Hepatocyte (in vitro differentiated cells): ENCODE results near the gene ABR. TPM values are rescaled to one million over a fixed set of nuclear protein-coding genes. Genes with fewer than 3 reads are reported as not detected.

Experiments used
- DNase-seq: peaks from one replicate; pipeline ENCODE4 v3.0.0-alpha.2; 2016; ENCODE audit warnings: low spot score
- H2AFZ ChIP-seq: fragments of 200-600 bp; sonication (generic); 2 replicates; pipeline ENCODE4 v1.6.0; 2016; ENCODE audit warnings: antibody characterized with exemption, mild to moderate bottlenecking
- H3K27ac ChIP-seq: fragments of 200-600 bp; sonication (generic); 2 replicates; pipeline ENCODE4 v1.5.1; 2016; ENCODE audit warnings: mild to moderate bottlenecking
- H3K27me3 ChIP-seq: fragments of 200-600 bp; sonication (generic); 2 replicates; pipeline ENCODE4 v1.6.1; 2016
- H3K36me3 ChIP-seq: fragments of 200-600 bp; sonication (generic); replicated peaks from 2 replicates; pipeline ENCODE4 v1.5.1; 2016; ENCODE audit warnings: low read depth; ENCODE audit not compliant: insufficient read depth
- H3K4me1 ChIP-seq: fragments of 200-600 bp; sonication (generic); 2 replicates; pipeline ENCODE4 v1.5.1; 2016; ENCODE audit warnings: mild to moderate bottlenecking, moderate library complexity; ENCODE audit not compliant: insufficient read depth
- H3K4me2 ChIP-seq: fragments of 200-600 bp; sonication (generic); 2 replicates; pipeline ENCODE4 v1.6.0; 2016
- H3K4me3 ChIP-seq: fragments of 200-600 bp; sonication (generic); 2 replicates; pipeline ENCODE4 v1.5.1; 2016; ENCODE audit warnings: mild to moderate bottlenecking
- H3K79me2 ChIP-seq: fragments of 200-600 bp; sonication (generic); 2 replicates; pipeline ENCODE4 v1.6.0; 2017; ENCODE audit warnings: mild to moderate bottlenecking
- H3K9me2 ChIP-seq: fragments of 200-600 bp; sonication (generic); replicated peaks from 2 replicates; pipeline ENCODE4 v1.6.0; 2017; ENCODE audit warnings: mild to moderate bottlenecking; ENCODE audit not compliant: insufficient read depth
- H3K9me3 ChIP-seq: fragments of 200-600 bp; sonication (generic); 2 replicates; pipeline ENCODE4 v1.5.1; 2016; ENCODE audit warnings: low read depth, mild to moderate bottlenecking
- H4K20me1 ChIP-seq: fragments of 200-600 bp; sonication (generic); 2 replicates; pipeline ENCODE4 v1.6.0; 2016; ENCODE audit warnings: mild to moderate bottlenecking; ENCODE audit not compliant: insufficient read depth, poor library complexity, severe bottlenecking
- EZH2 ChIP-seq: fragments of 200-600 bp; sonication (generic); IDR thresholded peaks from 2 replicates; pipeline ENCODE4 v1.6.1; 2016; ENCODE audit warnings: antibody characterized with exemption, mild to moderate bottlenecking, borderline replicate concordance
- EZH2phosphoT487 ChIP-seq: fragments of 200-600 bp; sonication (generic); IDR thresholded peaks from one replicate; pipeline ENCODE4 v1.6.1; 2018; ENCODE audit warnings: antibody characterized with exemption, mild to moderate bottlenecking, low read depth, moderate library complexity; ENCODE audit not compliant: unreplicated experiment, severe bottlenecking
- WGBS: methylation state at CpG from one replicate; pipeline ENCODE4 v1.1.6; 2016; ENCODE audit warnings: low lambda C conversion rate; ENCODE audit errors: missing lambda C conversion rate; 5-methylcytosine and 5-hydroxymethylcytosine counted together
- microRNA-seq: library from miRNA; unstranded; fragments of <30 nt; microRNA quantifications from one replicate; pipeline ENCODE4, GENCODE V29; 2017
- polyA plus RNA-seq: library from polyadenylated mRNA; unstranded; fragments of >200 nt; fragmentation: Nextera tagmentation; extraction: Ambion mirVana; gene quantifications from 2 replicates; pipeline ENCODE4 v1.2.1, GENCODE V29; 2016
- small RNA-seq: library from RNA; depleted of rRNA; stranded (forward); fragments of <200 nt; gene quantifications from one replicate; pipeline ENCODE3, GENCODE V24; 2014
- total RNA-seq: library from RNA; depleted of rRNA; stranded (reverse); fragments of >200 nt; gene quantifications from 2 replicates; pipeline ENCODE4 v1.2.3, GENCODE V29; 2014
- TF ChIP-seq, protein P1 (sequence below): fragments of 200-600 bp; sonication (generic); IDR thresholded peaks from 2 replicates; pipeline ENCODE4 v1.5.1; 2016; ENCODE audit warnings: antibody characterized with exemption, mild to moderate bottlenecking; ENCODE audit not compliant: poor library complexity

Gene ABR
- total and polyA plus RNA-seq, 2 experiments from 2014 or later = 26.8 to 51.5 TPM

DNA sequence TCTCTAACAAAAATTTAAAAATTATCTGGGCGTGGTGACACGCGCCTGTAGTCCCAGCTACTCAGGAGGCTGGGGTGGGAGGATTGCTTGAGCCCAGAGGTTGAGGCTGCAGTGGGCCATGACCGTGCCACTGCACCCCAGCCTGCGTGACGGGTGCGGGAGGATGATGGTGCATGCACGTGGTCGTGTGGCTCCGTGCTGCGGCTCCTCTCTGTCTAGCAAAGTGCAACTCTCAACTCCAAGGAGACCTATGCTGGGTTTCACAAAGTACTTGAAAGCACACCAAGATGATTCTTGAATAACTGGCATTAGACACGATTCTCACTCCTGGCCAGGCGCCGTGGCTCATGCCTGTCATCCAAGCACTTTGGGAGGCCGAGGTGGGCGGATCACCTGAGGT is 226.0 kb downstream of the ABR start:
- Histone ChIP-seq H3K79me2 (peaks cover 71% of the 10 kb centered on the region), H4K20me1 (no peaks in the 10 kb centered on the region), H3K4me1 (peaks cover 25% of the 10 kb centered on the region), H3K27ac (peak overlapping the region; percentile 87), H3K9me2 (no peaks in the 10 kb centered on the region), H3K4me2 (no peak overlapping the region), H3K9me3 (no peaks in the 10 kb centered on the region), H2AFZ (no peak overlapping the region), H3K36me3 (no peaks in the 10 kb centered on the region), H3K4me3 (no peak overlapping the region), H3K27me3 (no peaks in the 10 kb centered on the region)
- no peak for TF ChIP-seq EZH2
- TF ChIP-seq EZH2phosphoT487 = no peak
- TF ChIP-seq, protein P1, sequence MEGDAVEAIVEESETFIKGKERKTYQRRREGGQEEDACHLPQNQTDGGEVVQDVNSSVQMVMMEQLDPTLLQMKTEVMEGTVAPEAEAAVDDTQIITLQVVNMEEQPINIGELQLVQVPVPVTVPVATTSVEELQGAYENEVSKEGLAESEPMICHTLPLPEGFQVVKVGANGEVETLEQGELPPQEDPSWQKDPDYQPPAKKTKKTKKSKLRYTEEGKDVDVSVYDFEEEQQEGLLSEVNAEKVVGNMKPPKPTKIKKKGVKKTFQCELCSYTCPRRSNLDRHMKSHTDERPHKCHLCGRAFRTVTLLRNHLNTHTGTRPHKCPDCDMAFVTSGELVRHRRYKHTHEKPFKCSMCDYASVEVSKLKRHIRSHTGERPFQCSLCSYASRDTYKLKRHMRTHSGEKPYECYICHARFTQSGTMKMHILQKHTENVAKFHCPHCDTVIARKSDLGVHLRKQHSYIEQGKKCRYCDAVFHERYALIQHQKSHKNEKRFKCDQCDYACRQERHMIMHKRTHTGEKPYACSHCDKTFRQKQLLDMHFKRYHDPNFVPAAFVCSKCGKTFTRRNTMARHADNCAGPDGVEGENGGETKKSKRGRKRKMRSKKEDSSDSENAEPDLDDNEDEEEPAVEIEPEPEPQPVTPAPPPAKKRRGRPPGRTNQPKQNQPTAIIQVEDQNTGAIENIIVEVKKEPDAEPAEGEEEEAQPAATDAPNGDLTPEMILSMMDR = no peak
- no peak for DNase-seq
- 94% methylated on average over 15 of the region's 16 CpGs for WGBS

Small RNAs within 50 kb of the gene (microRNA-seq; reads per million reads assigned to microRNA genes)
- gene MIR3183 = 1.3 reads per million

Small RNAs within 50 kb of the gene (small RNA-seq; reads per million reads assigned to genes)
- gene AC016292.2 (not detected), gene MIR3183 (not detected), gene RF00017 (not detected)

Other genes with a start within 250 kb of the ABR start
- 55.0 and 58.7 TPM in 2 replicates for gene NXN, start 200.2 kb downstream of the ABR start, total RNA-seq
- gene NXN, start 200.2 kb downstream of the ABR start, polyA plus RNA-seq = 74.1 and 88.0 TPM in 2 replicates
- gene TIMM22, start 182.9 kb downstream of the ABR start, total RNA-seq = 16.2 and 16.7 TPM in 2 replicates
- 18.4 and 25.3 TPM in 2 replicates for gene TIMM22, start 182.9 kb downstream of the ABR start, polyA plus RNA-seq
- not detected in 2 replicates for gene BHLHA9, start 90.5 kb upstream of the ABR start, total RNA-seq
- not detected in 2 replicates for gene BHLHA9, start 90.5 kb upstream of the ABR start, polyA plus RNA-seq
- gene TRARG1, start 99.7 kb upstream of the ABR start, total RNA-seq = 0.08 TPM in 1 of 2 replicates, not detected in the other
- gene TRARG1, start 99.7 kb upstream of the ABR start, polyA plus RNA-seq = not detected in 2 replicates
- 566 and 611 TPM in 2 replicates for gene YWHAE, start 220.2 kb upstream of the ABR start, total RNA-seq
- 339 and 374 TPM in 2 replicates for gene YWHAE, start 220.2 kb upstream of the ABR start, polyA plus RNA-seq